ES-I3 (cell line): ENCODE measurements around the gene MCOLN1.
A peak's percentile ranks its signal among the peaks of the same experiment; 100 is the strongest.

ENCODE experiments used
- H3K36me3 ChIP-seq: 2 replicates; pipeline ENCODE4 v1.6.1; 2013; ENCODE audit warnings: mild to moderate bottlenecking, low read length, control low read depth, moderate library complexity; ENCODE audit not compliant: insufficient read depth
- H3K4me1 ChIP-seq: 2 replicates; pipeline ENCODE4 v1.6.1; 2013; ENCODE audit warnings: mild to moderate bottlenecking, control low read depth, low read length; ENCODE audit not compliant: insufficient read depth
- H3K9ac ChIP-seq: 2 replicates; pipeline ENCODE4 v1.6.1; 2013; ENCODE audit warnings: low read depth, mild to moderate bottlenecking, low read length, moderate library complexity
- H3K9me3 ChIP-seq: 2 replicates; pipeline ENCODE4 v1.6.1; 2013; ENCODE audit warnings: mild to moderate bottlenecking, low read length, moderate library complexity; ENCODE audit not compliant: control insufficient read depth, insufficient read depth

Gene MCOLN1

GRCh38 chr19:7540761-7541474 lies 18.5 kb downstream of the MCOLN1 start:
- H3K4me1 ChIP-seq = no peaks in the 10 kb centered on the region
- peak overlapping the region; percentile 40 for H3K9ac ChIP-seq
- H3K36me3 ChIP-seq = no peaks in the 10 kb centered on the region

GRCh38 chr19:7541475-7541824 lies 19.0 kb downstream of the MCOLN1 start:
- Histone ChIP-seq H3K4me1 (no peaks in the 10 kb centered on the region), H3K9me3 (no peaks in the 10 kb centered on the region), H3K36me3 (no peaks in the 10 kb centered on the region), H3K9ac (peak overlapping the region; percentile 40)

More at GRCh38 chr19:7540761-7541474, 18.5 kb downstream of the MCOLN1 start:
- no peaks in the 10 kb centered on the region for H3K9me3 ChIP-seq

- H3K36me3 ChIP-seq = no peaks in the 10 kb centered on the region
- no peaks in the 10 kb centered on the region for H3K4me1 ChIP-seq
Observed at GRCh38 chr19:7541828-7542443, 19.5 kb downstream of the MCOLN1 start.

GRCh38 chr19:7542556-7543348 lies 20.3 kb downstream of the MCOLN1 start:
- Histone ChIP-seq H3K36me3 (no peaks in the 10 kb centered on the region), H3K9me3 (no peaks in the 10 kb centered on the region), H3K9ac (no peak overlapping the region), H3K4me1 (no peaks in the 10 kb centered on the region)

More at GRCh38 chr19:7541828-7542443, 19.5 kb downstream of the MCOLN1 start:
- H3K9ac ChIP-seq = no peak overlapping the region
- no peaks in the 10 kb centered on the region for H3K9me3 ChIP-seq

GRCh38 chr19:7544626-7545025 lies 22.2 kb downstream of the MCOLN1 start:
- no peaks in the 10 kb centered on the region for H3K36me3 ChIP-seq
- no peak overlapping the region for H3K9ac ChIP-seq
- no peaks in the 10 kb centered on the region for H3K4me1 ChIP-seq
- no peaks in the 10 kb centered on the region for H3K9me3 ChIP-seq

- Histone ChIP-seq H3K36me3 (no peaks in the 10 kb centered on the region), H3K9ac (no peak overlapping the region), H3K9me3 (no peaks in the 10 kb centered on the region), H3K4me1 (no peaks in the 10 kb centered on the region)
Observed at GRCh38 chr19:7545300-7545699, 22.9 kb downstream of the MCOLN1 start.

GRCh38 chr19:7545904-7546303 lies 23.5 kb downstream of the MCOLN1 start:
- H3K9ac ChIP-seq = no peak overlapping the region
- no peaks in the 10 kb centered on the region for H3K9me3 ChIP-seq
- no peaks in the 10 kb centered on the region for H3K4me1 ChIP-seq
- no peaks in the 10 kb centered on the region for H3K36me3 ChIP-seq

- H3K36me3 ChIP-seq = no peaks in the 10 kb centered on the region
- no peaks in the 10 kb centered on the region for H3K9me3 ChIP-seq
- no peaks in the 10 kb centered on the region for H3K4me1 ChIP-seq
- H3K9ac ChIP-seq = no peak overlapping the region
Observed at GRCh38 chr19:7547159-7547558, 24.7 kb downstream of the MCOLN1 start.

GRCh38 chr19:7549429-7550148 lies 27.2 kb downstream of the MCOLN1 start:
- Histone ChIP-seq H3K4me1 (no peaks in the 10 kb centered on the region), H3K36me3 (no peaks in the 10 kb centered on the region), H3K9ac (no peak overlapping the region), H3K9me3 (no peaks in the 10 kb centered on the region)

GRCh38 chr19:7550169-7550770 lies 27.8 kb downstream of the MCOLN1 start:
- Histone ChIP-seq H3K4me1 (no peaks in the 10 kb centered on the region; the same call in 1 of the 2 replicates), H3K9ac (peak overlapping the region; percentile 31; the same call in 1 of the 2 replicates), H3K36me3 (no peaks in the 10 kb centered on the region), H3K9me3 (no peaks in the 10 kb centered on the region)

GRCh38 chr19:7550987-7551761 lies 28.8 kb downstream of the MCOLN1 start:
- H3K9me3 ChIP-seq = no peaks in the 10 kb centered on the region
- no peaks in the 10 kb centered on the region for H3K36me3 ChIP-seq
- peak overlapping the region; percentile 54; the same call in 1 of the 2 replicates for H3K9ac ChIP-seq

GRCh38 chr19:7552781-7553180 lies 30.4 kb downstream of the MCOLN1 start:
- Histone ChIP-seq H3K9ac (no peak overlapping the region), H3K36me3 (no peaks in the 10 kb centered on the region), H3K9me3 (no peaks in the 10 kb centered on the region), H3K4me1 (no peaks in the 10 kb centered on the region; the same call in 1 of the 2 replicates)

More at GRCh38 chr19:7550987-7551761, 28.8 kb downstream of the MCOLN1 start:
- H3K4me1 ChIP-seq = no peaks in the 10 kb centered on the region; the same call in 1 of the 2 replicates

- Histone ChIP-seq H3K36me3 (no peaks in the 10 kb centered on the region), H3K9me3 (no peaks in the 10 kb centered on the region), H3K9ac (peak overlapping the region; percentile 67; the same call in 1 of the 2 replicates), H3K4me1 (no peaks in the 10 kb centered on the region; the same call in 1 of the 2 replicates)
Observed at GRCh38 chr19:7554565-7554964, 32.1 kb downstream of the MCOLN1 start.
